Fibroblast of gingiva (primary cell): ENCODE data around the gene CHMP2A.
A peak's percentile ranks its signal among the peaks of the same experiment; 100 is the strongest.

Experiments used
- DNase-seq: peaks from one replicate; pipeline ENCODE4 v3.0.0-alpha.2; 2011; ENCODE audit warnings: low read depth

CHMP2A gene

GRCh38 chr19:58569943-58570670, 15.2 kb upstream of the CHMP2A start:
- DNase-seq, result no peak

DNA sequence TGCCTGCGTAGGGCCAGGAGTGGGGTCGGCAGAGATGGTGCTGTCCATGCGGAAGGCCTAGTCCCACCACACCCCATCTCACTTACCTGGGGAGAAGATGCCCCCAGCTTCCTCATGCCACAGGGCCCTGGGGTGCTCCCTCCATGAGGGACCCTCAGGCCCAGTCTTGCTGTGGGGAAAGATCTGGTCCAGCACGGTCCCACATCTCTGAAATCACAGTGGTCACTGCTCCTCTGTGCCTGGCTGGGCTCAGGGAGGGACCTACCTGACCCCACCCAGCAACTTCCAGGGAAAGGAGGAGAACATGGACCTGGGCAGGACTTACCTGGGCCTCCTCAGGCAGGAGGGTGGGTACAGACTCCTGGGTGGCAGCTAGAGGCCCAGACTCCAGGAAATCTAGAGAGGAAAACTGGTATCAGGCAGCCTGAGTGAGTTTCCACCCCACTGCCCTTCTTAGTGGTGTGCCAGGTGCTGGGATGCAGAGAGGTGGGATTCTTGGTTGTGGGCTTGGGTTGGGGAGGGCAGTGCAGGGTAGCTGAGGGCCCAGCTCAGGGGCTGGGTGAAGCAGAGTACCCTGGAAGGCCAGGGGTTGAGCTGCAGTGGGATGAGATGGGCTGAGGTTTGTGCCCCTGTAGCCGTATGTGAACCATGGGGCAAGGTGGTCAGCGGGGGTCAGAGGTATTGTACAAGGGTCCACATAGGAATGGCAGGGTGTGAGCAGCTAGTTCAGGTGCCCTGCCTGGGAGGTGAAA, 14.5 kb upstream of the CHMP2A start:
- DNase-seq, result no peak

DNA sequence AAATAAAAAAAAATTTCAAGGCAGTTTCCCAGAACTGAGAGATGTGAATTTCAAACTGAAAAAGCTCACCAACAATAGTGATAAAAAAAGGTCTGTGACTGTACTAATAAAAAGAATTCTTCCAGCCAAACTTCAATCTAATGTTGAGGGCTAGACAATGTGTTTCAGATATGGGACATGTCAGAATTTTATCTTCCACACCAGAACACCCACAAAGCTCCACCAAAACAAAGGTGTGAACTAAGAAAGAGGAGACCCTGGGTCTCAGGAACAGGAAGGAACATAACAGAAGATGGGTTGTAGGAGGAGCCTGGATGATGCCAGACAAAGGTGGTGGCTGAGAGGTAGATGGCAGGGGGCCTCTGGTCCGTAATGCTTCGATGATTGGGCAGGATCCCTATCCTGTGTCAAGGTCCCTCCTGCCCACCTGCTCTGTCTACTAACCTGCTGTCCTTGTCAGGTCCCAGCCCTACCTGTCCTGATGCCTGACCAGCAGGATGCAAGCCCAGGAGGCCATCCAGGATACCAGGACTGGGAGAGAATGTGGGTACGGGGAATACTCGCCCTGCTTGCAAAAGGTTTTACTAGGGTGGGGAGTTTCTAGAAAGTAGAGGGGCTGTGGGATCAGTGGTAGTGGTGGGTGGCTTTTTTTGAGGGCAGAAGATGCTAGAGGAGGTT, 13.7 kb upstream of the CHMP2A start:
- no peak for DNase-seq

DNA sequence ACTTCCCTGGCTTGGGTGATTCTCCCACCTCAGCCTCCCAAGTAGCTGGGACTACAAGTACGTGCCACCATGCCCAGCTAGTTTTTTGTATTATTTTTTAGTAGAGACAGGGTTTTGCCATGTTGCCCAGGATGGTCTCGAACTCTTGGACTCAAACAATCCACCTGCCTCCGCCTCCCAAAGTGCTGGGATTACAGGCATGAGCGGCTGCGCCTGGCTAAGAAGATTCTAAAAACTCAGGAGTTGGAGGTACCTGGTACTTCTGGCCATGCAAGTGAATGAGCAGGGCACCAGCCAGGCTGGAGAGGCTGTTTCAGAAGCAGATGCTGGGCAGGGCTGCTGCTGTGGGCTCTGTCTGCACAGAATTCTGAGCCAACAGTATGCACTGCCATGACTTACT, 12.1 kb upstream of the CHMP2A start:
- DNase-seq, result no peak

DNA sequence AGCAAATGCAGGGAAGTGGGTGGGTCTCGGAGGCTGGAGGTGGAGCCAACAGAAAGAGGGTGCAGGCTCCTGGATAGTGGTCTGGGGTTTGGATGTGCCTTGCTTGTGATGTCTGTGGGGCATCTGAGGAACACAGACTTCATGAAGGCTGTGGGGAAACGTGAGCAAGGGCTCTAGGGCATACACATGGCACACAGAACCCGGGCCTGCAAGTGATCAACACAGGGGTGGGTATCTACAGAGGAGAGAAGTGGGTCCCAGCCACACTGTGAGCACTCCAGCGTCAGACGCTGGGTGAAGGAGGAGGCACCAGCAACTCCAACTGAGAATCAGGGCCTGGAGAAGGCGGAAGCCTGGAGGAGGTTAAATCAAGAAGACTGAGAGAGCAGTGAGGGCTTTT, 8.9 kb upstream of the CHMP2A start:
- DNase-seq, result no peak

GRCh38 chr19:58563034-58563573, 8.2 kb upstream of the CHMP2A start:
- DNase-seq, result no peak

GRCh38 chr19:58562122-58563033, 7.5 kb upstream of the CHMP2A start:
- DNase-seq, result peak; percentile 29

GRCh38 chr19:58561373-58562121, 6.6 kb upstream of the CHMP2A start:
- DNase-seq, result no peak

DNA sequence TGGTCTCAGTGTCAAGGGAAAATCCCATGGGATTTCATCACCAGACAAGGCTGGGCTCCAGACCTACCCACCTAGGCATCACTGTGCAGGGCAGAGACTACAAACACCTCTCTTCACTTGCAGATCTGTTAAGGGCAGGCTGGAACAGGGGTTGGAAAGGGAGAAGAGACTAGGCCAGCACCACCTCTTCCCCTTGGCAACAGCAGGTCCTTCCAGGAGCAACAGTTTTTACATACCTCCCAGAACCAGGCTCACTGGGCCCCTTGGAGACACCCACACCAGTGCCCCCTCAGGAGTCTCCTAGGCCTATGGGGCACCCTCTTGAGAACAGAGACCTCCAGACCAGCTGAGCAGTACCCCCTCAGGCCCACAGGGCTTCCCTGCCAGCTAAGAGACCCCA, 6.0 kb upstream of the CHMP2A start:
- no peak for DNase-seq

DNA sequence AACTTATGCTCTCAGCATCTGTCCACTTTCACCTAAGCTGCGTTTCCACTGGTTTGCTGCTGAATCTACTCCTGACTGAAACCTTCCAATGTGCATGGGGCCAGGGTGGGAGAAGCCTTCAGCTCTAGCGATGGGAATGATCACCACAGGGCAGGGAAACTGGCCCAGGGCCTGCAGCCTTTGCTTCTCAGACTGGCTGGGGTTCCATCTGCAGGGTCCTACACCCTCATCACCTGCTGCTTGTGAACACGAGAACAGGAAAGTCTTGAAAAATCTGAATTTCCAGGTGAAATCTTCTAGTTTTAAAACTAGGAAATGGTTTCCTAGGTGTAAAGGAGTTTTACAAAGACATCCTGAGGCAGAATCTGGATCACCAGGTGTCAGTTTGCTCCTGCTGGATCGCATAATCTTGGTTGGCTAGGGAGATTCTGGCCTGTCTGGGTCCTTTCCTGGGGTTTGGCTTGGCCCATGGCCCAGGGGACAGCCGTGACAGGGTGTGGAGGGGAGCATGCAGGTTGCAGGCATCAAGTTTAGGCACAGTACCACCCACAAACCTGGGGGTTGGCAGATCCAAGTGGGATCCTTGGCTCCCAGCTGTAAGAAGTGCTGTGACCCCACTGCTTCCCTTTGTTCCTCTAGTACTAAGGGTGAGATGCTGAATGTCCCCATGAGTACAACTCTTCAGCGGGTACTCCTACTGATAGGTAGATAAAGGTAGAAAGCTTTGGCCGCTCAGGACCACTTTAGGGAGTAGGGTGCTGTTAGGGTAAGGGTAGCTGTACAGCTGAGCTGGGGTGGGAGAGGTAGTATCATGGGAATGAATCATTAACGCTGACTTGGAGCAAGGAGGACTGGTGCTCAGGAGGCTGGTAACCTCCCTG, 5.3 kb upstream of the CHMP2A start:
- DNase-seq, result no peak

GRCh38 chr19:58559275-58560006, 4.5 kb upstream of the CHMP2A start:
- peak; percentile 93 for DNase-seq

GRCh38 chr19:58558623-58559274, 3.8 kb upstream of the CHMP2A start:
- peak; percentile 98 for DNase-seq

GRCh38 chr19:58558066-58558622, 3.2 kb upstream of the CHMP2A start, which contains the start of gene UBE2M:
TSS of gene UBE2M (minus strand) at chr19:58558611. CDS start at chr19:58558381, 230 bp downstream.
- peak; percentile 47 for DNase-seq

DNA sequence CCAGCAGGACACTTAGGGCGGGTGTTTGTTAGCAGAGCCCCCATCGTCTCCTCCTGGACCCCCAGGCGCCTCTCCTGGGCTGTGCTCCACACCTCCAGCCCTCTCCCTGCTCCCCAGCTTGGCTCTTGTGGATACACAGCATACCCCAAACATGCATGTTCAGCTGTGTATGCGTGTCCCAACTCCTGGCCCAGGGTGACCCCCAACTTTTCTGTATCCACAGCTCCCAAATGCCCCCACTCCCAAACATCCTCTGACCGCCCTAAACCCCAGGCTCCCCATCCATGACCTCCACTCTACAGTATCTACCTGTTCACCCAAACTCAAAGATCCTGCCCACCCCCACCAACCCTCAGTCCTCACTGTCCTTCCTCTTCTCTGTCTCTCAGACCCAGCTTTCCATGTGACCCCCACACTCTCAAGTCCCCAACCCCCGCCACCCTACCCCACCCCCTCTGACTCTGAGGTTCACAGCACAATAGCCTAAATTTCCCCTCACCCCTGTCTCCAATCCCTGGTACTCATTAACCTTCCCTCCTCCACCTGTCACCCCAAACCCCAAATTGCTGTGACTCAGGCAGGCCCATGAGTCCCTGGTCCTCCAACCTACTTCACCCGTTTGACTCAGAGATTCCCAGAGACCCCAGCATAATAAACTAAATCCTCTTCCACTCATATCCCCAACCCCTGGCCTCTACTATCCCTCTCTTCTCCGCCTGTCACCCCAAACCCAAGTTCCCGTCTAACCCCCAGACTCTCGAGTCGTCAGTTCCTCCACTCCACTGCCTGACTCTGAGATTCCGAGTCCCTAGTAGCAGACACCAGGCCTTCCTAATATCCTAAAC, 2.5 kb upstream of the CHMP2A start:
- DNase-seq, result no peak

DNA sequence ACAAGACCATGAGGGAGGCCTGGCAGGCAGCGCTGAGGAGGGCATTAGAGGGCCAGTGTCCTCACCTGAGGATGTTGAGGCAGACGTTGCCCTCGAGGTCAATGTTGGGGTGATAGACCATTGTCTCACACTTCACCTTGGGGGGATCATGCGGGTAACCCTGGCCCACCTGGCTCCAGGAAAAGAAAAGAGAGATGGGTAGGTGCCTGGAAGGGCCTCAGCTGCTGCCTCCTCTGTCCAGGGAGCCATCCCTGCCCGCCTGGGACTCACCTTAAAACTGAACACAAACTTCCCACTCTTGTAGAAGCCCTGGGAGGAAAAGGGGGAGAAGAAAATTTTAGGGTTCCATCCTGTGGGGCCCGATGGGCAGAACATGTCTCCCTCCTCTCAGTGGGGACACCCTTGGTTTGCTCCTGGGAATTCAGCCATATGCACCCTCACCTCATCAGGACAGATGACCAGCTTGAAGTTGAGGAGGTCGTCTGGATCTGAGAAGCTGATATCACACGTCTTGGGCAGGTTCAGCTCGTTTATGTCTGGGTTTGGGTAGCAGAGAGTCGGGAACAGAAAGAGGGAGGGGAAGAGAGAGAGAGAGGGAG, 1.8 kb upstream of the CHMP2A start:
- no peak for DNase-seq

DNA sequence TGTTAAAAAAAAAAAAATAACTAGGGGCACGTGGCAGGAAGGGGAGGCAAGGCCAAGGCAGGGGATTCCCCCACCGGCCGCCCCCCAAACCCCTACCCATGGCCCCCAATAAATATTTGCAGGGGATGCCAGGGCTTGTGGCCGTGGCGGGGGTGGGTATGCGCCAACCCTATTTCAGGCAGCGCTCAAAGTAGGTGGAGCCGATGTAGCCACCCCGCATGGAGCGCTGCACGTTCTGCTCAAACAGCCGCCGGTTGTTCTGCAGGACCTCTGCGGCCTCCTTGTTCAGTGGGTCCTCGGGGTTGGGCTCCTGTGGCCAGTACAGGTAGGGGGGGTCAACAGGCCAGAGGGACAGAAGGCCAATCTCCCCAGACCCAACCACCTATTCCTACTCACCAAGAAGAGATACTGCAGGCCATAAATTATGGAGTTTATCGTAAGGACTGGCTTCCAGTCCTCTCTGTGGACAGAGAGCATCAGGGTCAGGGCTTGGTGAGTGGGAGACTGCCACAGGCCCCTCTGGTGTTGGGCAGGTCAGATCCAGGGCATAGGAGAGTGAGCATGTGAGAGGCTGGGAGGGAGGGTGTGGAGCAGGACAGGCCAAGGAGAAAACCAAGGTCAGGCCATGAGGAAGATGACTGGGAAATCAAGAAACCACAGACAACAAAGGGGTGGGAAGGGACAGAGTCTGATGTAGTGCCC, 1.2 kb upstream of the CHMP2A start:
- no peak for DNase-seq
